ENCODE results near the gene DNAJC18.
A peak's percentile ranks its signal among the peaks of the same experiment; 100 is the strongest.

The DNAJC18 gene

DNA sequence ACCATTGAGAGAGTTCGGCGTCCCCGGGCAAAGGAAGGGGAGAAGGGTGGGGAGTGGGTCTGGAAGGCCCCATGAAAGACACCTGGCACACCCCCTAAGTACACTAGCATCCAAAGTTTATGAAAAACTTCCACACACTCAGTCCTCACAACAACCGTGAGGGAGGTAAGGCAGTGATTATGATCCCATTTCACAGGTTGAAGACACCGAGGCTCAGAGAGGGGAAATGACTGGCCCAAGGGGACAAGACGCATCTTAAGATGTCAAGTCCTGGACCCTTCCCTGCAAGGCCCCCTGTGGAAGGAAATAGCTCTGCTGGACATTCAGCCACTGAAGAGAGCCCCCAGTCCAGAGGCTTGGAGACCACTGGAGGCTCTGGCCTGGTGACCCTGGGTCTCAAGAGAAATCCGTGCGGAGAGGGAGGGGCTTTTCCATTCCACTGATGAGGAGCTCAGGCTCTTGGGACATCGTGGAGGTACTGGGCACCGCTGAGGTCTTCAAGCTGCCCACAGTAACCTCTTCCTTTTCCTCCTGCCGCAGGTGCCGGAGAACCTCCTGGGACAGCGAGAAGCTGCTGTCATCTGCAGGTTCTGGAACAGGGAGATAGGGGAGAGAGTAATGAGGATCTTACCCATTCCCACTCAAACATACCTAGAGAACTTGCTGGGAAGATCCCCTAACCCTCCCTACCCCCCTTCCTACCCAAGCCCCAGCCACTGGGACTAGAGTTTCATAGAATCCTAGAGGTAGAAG is 36.7 kb upstream of the DNAJC18 start:
- H3K4me3 ChIP-seq (ENCODE audit: low read depth, low read length), result no peak overlapping the region
- DNase-seq (ENCODE audit: low read depth), result no peak

DNA sequence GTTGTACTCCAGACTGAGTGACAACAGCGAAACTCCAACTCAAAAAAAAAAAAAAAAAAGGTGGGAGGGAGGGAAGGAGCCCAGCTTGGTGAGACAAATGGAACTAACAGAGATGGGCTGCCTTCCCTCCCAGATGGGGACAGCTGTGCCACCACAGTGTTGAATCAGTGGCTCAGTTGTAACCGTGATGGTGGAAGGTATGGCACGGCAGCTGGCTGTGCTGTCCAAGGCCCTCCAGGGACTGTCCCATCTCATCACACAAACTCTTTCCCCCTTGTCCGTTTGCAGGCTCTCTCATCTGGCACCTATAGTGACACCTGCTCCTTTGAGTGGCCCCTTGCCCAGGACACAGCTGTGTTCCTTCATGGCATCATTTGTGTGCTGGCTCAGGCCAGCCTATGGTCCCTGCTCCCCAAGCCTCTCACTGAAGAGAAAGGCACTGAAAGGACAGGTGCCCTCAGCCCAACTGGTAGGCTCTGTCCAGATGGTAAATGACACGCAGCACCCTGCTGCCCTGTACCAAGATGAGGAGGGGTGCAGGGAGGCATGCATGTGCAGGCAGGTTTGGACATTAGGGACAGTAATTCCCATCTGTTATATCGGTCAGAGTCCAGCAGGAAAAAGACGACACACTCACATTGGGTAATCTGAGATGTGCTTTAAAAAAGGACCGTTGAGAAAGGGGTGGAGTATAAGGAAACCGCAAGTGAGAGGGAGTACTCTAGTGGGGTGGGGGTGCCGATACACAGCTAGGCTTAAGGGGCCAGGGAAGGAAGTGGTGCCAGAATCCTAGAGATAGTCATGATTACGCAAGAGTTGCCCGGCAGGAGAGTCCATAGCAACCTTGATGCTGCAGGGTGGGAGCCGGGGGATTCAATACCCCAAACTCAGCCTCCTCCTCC is 35.8 kb upstream of the DNAJC18 start:
- no peak for DNase-seq (ENCODE audit: low read depth)
- no peak overlapping the region for H3K4me3 ChIP-seq (ENCODE audit: low read depth, low read length)
- TF ChIP-seq, protein P1, sequence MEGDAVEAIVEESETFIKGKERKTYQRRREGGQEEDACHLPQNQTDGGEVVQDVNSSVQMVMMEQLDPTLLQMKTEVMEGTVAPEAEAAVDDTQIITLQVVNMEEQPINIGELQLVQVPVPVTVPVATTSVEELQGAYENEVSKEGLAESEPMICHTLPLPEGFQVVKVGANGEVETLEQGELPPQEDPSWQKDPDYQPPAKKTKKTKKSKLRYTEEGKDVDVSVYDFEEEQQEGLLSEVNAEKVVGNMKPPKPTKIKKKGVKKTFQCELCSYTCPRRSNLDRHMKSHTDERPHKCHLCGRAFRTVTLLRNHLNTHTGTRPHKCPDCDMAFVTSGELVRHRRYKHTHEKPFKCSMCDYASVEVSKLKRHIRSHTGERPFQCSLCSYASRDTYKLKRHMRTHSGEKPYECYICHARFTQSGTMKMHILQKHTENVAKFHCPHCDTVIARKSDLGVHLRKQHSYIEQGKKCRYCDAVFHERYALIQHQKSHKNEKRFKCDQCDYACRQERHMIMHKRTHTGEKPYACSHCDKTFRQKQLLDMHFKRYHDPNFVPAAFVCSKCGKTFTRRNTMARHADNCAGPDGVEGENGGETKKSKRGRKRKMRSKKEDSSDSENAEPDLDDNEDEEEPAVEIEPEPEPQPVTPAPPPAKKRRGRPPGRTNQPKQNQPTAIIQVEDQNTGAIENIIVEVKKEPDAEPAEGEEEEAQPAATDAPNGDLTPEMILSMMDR (IDR thresholded peaks at IDR 0.05; ENCODE audit: insufficient read depth, low read depth, low read length, missing control alignments), result no peak

More for the DNA sequence above, 36.7 kb upstream of the DNAJC18 start:
- TF ChIP-seq, protein P1 (IDR thresholded peaks at IDR 0.05; ENCODE audit: insufficient read depth, low read depth, low read length, missing control alignments), result no peak

DNA sequence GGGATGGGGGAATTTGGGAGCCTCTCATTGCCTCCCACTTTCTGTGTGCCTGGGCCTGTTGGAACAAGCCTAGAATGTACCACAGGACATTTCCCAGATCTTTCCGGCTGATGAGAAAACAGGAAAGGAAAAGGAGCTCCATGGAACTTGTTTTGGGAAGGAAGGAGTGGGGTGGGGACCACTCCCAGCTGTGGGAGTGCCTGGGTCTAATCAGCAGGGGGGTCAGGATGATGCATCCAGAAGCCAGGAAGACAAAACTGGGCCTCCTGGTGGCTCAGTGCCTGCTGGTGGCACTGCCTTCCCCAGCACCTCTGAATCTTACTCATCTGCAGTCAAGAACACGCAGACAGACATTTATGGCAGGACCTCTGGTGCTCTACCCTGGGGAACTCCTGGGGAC is 34.2 kb upstream of the DNAJC18 start:
- DNase-seq (ENCODE audit: low read depth), result peak; percentile 28
- no peak overlapping the region for H3K4me3 ChIP-seq (ENCODE audit: low read depth, low read length)

DNA sequence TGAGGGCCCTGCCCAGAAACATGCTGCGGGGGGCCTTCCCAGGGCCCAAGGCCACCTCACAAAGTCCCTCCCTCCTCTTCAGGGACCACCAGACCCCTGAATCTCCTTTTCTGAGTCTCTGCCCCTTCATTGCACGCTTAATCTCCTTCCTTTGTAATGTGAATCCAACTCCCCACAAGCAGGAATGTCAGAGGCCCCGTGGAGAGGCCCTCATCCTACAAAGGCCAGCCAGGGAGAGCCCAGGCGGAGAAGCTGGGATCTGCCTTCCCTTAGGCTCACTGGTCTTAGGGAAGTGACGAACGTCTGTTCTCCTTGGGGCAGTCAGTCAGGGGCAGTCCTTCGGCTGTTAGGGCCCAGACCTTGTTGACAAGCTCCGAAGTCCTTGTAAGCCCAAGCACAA is 33.8 kb upstream of the DNAJC18 start:
- no peak for DNase-seq (ENCODE audit: low read depth)

More for the DNA sequence above, 34.2 kb upstream of the DNAJC18 start:
- TF ChIP-seq, protein P1 (IDR thresholded peaks at IDR 0.05; ENCODE audit: insufficient read depth, low read depth, low read length, missing control alignments), result no peak

DNA sequence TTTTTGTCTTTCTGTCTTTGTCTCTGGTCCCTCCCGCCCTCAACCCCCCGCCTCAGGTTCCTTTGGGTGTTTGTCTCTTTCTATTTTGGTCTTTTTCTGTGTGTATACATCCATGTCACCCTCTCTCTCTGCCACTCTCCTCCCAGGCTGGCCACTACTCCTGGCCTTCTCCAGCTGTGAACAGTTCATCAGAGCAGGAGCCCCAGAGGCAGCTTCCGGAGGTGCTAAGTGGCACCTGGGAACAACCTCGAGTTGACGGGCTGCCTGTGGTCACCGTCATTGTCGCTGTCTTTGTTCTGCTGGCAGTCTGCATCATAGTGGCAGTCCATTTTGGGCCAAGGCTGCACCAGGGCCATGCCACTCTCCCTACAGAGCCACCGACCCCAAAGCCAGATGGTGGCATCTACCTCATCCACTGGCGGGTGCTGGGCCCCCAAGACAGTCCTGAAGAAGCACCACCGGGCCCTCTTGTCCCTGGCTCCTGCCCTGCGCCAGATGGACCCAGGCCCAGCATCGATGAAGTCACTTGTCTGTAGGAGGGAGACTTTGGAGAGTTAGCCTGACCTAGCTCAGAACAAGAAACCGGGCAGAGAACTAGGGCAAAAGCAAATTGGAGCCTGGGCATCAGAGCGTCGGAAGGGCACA is 33.2 kb upstream of the DNAJC18 start:
- TF ChIP-seq, protein P1 (IDR thresholded peaks at IDR 0.05; ENCODE audit: insufficient read depth, low read depth, low read length, missing control alignments), result no peak
- DNase-seq (ENCODE audit: low read depth), result no peak
- no peak overlapping the region for H3K4me3 ChIP-seq (ENCODE audit: low read depth, low read length)

More for the DNA sequence above, 33.8 kb upstream of the DNAJC18 start:
- H3K4me3 ChIP-seq (ENCODE audit: low read depth, low read length), result no peak overlapping the region
- TF ChIP-seq, protein P1 (IDR thresholded peaks at IDR 0.05; ENCODE audit: insufficient read depth, low read depth, low read length, missing control alignments), result no peak

DNA sequence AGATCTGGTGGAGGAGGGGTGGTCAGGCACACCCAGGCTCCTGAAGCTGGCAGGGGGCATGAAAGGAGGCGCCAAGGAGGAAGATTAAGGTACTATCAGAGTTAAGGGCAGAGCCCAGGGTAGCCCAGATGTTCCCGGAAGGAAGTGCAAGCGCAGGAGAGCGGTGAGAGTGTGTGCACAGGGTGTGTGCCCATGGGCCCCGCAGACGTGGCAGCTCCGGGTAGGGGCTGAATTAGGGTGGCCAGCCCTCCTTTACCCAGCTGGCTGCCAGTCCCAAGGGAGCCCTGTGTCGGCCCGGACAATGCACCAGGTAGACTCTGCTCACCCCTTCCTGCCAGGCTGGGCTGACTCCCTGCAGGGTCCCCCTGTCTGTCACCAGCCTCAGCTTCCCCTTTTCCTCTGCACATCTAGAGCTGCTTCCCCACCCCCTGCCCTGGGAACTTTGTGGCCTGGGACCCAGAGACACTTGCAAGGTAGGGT is 31.5 kb upstream of the DNAJC18 start, which contains the start of gene SMIM33:
Gene SMIM33, plus strand, starts transcription at position 184 of the 480 bp plus-strand sequence. Its CDS starts 118 bp downstream, at position 302.
- H3K4me3 ChIP-seq (ENCODE audit: low read depth, low read length), result no peak within 1 kb of the TSS
- TF ChIP-seq, protein P1 (IDR thresholded peaks at IDR 0.05; ENCODE audit: insufficient read depth, low read depth, low read length, missing control alignments), result no peak
- no peak for DNase-seq (ENCODE audit: low read depth)
